Islet precursor cell (in vitro differentiated cells): ENCODE data around the gene MLC1.

Experiments
- DNase-seq: peaks from one replicate; pipeline ENCODE4 v3.0.0-alpha.2; 2018

MLC1 gene

GRCh38 chr22:50074551-50075530 is 10.4 kb downstream of the MLC1 start:
- no peak for DNase-seq

- no peak for DNase-seq
These were observed 11.2 kb downstream of the MLC1 start for GRCh38 chr22:50074056-50074455.

GRCh38 chr22:50072714-50073538 is 12.3 kb downstream of the MLC1 start:
- DNase-seq: no peak

GRCh38 chr22:50072167-50072555 is 13.1 kb downstream of the MLC1 start:
- DNase-seq: peak; percentile 48

- DNase-seq: no peak
These were observed 13.6 kb downstream of the MLC1 start for GRCh38 chr22:50071432-50072166.

GRCh38 chr22:50070366-50070765 is 14.9 kb downstream of the MLC1 start:
- no peak for DNase-seq

- no peak for DNase-seq
These were observed 17.1 kb downstream of the MLC1 start for GRCh38 chr22:50068096-50068495.

GRCh38 chr22:50067244-50067643 is 18.0 kb downstream of the MLC1 start:
- DNase-seq: no peak

GRCh38 chr22:50064453-50064852 is 20.8 kb downstream of the MLC1 start:
- DNase-seq: no peak

- no peak for DNase-seq
These were observed 21.4 kb downstream of the MLC1 start for GRCh38 chr22:50063589-50064393.

GRCh38 chr22:50062509-50063135 is 22.6 kb downstream of the MLC1 start:
- DNase-seq: no peak

- no peak for DNase-seq
These were observed 23.3 kb downstream of the MLC1 start for GRCh38 chr22:50061824-50062355.

- DNase-seq: no peak
These were observed 23.9 kb downstream of the MLC1 start for GRCh38 chr22:50061141-50061823.

GRCh38 chr22:50060441-50061140 is 24.6 kb downstream of the MLC1 start:
- DNase-seq: no peak

GRCh38 chr22:50059881-50060262 is 25.4 kb downstream of the MLC1 start:
- DNase-seq: no peak

GRCh38 chr22:50058906-50059880 is 26.0 kb downstream of the MLC1 start:
- DNase-seq: no peak

GRCh38 chr22:50058061-50058905 is 26.9 kb downstream of the MLC1 start, which contains the start of gene TTLL8:
Gene TTLL8, minus strand, starts transcription at chr22:50058298.
- no peak for DNase-seq
